ENCODE results near the gene SPINT1.
"Not testable (repeated sequence)": the region's sequence is repeated elsewhere in the genome, so short reads cannot be mapped to it uniquely, and the experiment has no call there.

The SPINT1 gene

DNA sequence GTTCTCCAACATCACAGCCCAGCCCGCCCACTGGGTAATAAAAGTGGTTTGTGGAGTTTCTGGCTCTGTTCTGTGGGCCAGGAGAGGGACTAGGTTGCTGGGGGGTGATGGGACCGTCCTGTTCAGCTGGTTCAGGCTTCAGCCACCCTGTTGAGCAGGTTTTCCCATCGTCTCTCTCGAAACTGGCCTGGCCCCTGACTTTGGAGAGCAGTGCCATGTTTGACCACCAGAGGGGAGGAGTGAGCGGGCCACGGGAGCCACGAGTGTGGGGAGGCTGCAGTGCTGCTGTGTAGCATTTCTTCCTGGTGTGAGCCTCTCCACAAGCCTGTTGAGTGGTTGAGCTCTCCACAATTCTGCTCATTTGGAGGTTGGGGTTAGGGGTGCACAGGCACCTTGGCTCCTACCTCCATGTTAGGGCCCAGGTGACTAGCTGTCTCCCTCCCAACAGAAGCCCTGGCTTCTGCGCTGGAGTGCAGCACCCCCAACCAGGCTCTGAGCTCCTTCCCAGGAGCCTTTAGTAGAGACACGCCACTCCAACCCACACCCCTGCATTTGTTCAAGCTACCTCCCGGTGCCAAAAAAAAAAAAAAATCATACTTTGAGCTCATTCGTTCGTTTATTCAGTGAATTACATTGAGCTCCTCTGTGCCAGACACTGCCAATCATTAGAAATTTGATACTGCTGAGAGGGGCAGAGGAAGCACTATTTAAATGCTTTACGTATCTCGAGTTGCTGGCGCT, 13.9 kb downstream of the SPINT1 start:
- no peak overlapping the region for H3K4me3 ChIP-seq (ENCODE audit: low read depth, low read length)
- TF ChIP-seq, protein P1, sequence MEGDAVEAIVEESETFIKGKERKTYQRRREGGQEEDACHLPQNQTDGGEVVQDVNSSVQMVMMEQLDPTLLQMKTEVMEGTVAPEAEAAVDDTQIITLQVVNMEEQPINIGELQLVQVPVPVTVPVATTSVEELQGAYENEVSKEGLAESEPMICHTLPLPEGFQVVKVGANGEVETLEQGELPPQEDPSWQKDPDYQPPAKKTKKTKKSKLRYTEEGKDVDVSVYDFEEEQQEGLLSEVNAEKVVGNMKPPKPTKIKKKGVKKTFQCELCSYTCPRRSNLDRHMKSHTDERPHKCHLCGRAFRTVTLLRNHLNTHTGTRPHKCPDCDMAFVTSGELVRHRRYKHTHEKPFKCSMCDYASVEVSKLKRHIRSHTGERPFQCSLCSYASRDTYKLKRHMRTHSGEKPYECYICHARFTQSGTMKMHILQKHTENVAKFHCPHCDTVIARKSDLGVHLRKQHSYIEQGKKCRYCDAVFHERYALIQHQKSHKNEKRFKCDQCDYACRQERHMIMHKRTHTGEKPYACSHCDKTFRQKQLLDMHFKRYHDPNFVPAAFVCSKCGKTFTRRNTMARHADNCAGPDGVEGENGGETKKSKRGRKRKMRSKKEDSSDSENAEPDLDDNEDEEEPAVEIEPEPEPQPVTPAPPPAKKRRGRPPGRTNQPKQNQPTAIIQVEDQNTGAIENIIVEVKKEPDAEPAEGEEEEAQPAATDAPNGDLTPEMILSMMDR (IDR thresholded peaks at IDR 0.05; ENCODE audit: low read depth, low read length, missing control alignments) = peak; percentile 98
- DNase-seq (ENCODE audit: low read depth) = no peak

DNA sequence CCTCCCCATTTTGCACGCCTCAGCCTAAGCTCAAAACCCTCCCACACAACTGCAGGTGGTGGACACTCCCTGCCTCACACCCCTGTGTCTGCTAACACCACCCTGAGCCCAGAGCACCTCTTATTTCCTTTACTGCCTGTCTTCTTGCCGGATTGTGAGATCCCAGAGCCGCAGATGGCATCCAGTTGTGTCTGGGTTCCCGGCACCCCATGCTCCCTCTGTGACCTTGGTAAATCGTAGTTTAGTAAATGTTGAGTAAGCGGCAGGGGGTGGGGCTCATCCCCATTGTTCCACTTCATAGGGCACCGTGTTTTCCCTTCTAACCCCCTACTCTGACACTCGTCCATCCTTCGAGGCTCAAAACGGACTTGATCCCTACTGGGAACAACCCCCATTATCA, 14.9 kb downstream of the SPINT1 start:
- no peak overlapping the region for H3K4me3 ChIP-seq (ENCODE audit: low read depth, low read length)
- TF ChIP-seq, protein P1 (IDR thresholded peaks at IDR 0.05; ENCODE audit: low read depth, low read length, missing control alignments) = no peak
- DNase-seq (ENCODE audit: low read depth) = no peak

DNA sequence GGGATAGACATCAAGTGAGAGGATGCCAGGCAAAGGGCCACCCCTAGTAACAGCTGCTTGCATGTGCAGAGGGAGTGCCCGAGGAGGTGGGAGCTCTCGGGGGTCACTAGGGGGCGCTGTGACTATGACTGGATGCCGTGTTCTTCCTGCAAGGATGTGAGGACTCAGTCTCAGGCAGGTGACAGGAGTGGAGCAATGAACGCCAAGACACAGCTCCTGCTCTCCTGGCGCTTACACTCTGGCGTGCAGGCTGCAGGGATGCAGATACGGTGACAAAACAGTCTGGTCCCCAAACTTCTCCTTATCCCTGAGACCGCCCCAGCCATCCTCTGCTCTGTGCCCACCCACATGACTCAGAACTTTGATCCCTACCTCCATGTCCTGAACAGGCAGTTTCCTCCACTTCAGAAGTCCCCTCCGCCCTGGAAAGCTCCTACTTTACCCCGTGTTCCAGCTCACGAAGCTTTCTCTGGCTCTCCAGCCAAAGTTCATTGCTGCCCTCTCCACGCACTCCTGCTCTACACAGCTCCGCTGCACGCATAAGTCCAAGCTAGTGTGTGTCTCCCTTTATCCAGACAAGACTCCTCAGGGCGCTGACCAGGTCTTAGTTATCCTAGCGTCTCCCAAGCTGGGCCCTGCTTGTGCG, 15.5 kb downstream of the SPINT1 start:
- peak; percentile 65 for DNase-seq (ENCODE audit: low read depth)
- TF ChIP-seq, protein P1 (IDR thresholded peaks at IDR 0.05; ENCODE audit: low read depth, low read length, missing control alignments) = peak; percentile 97
- H3K4me3 ChIP-seq (ENCODE audit: low read depth, low read length) = no peak overlapping the region

DNA sequence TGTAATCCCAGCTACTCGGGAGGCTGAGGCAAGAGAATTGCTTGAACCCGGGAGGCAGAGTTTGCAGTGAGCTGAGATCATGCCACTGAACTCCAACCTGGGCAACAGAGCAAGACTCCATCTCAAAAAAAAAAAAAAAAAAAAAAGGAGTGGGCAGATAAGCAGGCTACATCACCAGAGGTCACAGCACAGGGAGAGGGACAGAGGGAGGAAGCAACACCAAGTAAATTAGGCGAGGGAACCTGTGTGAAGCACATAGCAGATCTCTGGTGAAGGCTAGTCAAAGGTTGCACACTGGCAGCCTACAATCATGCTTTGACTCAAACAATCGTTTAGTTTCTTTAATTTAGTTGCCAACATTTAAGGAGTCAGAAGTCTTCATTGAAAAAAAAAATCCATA, 17.3 kb downstream of the SPINT1 start:
- DNase-seq (ENCODE audit: low read depth) = not testable (repeated sequence)

DNA sequence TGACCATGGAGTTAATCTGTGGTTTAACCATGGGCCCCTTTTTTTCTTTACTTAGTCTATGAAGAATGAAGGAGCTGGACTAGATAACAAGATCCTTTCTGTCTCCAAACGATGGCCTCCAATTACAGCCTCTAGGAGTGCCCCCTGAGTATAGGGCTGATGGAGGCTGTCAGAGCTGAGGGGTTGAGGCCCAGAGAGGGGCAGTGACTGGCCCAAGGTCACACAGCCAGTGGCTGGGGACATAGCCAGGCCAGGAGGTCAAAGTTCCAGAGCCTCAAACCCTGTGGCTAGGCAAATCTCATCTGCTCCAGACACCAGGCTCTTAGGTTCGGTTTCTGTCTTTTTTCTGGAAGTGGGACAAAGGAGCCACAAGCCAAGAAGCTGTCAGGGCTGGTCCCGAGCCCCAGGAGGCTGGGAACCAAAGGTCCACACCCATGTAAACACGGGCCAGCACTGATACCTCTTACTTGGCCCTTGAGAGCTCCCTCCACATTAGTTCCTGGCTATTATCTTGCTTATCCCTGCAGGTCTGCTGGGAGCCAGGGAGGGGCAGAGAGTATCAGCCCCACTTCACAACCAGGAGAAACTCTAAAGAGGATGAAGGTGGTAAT, 19.9 kb downstream of the SPINT1 start:
- no peak overlapping the region for H3K4me3 ChIP-seq (ENCODE audit: low read depth, low read length)
- TF ChIP-seq, protein P1 (IDR thresholded peaks at IDR 0.05; ENCODE audit: low read depth, low read length, missing control alignments) = no peak
- DNase-seq (ENCODE audit: low read depth) = no peak

More for the DNA sequence above, 17.3 kb downstream of the SPINT1 start:
- not testable (repeated sequence) for H3K4me3 ChIP-seq (ENCODE audit: low read depth, low read length)

DNA sequence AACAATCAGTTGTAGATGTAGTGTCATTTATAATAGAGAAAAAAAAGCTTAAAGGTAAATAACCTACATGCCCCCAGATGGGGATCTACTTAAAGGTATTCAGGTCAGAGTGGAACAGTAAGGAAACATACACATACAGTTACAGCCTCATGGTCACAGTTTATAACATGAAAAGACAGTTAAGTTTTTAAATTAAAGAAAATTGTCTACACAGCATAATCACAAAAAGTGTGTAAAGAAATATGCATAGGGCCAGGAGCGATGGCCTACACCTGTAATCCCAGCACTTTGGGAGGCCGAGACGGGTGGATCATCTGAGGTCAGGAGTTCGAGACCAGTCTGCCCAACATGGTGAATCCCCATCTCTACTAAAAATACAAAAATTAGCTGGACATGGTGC, 23.4 kb downstream of the SPINT1 start:
- TF ChIP-seq, protein P1 (IDR thresholded peaks at IDR 0.05; ENCODE audit: low read depth, low read length, missing control alignments) = no peak
- H3K4me3 ChIP-seq (ENCODE audit: low read depth, low read length) = no peak overlapping the region
- DNase-seq (ENCODE audit: low read depth) = no peak

DNA sequence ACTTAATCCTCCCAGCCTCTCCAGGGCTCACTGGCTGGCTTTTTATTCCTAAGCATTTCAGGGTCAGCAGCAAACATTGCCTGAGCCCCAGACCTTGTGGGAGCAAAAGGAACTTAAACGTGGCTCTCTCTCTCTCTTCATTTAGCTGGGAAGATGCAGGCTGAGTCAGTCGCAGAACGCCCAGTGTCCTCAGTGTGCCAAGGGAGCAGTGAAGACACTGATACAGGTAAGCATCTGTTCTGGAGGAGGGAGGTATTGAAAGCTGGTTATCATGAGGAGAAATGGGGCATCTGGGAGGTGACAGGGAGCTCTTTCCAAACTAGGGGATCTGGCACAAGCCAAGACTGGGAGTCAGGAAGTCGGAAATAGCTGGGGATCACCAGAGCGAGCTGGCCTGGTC, 25.8 kb downstream of the SPINT1 start:
- TF ChIP-seq, protein P1 (IDR thresholded peaks at IDR 0.05; ENCODE audit: low read depth, low read length, missing control alignments) = no peak
- DNase-seq (ENCODE audit: low read depth) = no peak
- no peak overlapping the region for H3K4me3 ChIP-seq (ENCODE audit: low read depth, low read length)

All from GM12864 (cell line).